Measurements from ENCODE around the gene C20orf202. TPM values are rescaled to one million over a fixed set of nuclear protein-coding genes. Genes with fewer than 3 reads are reported as not detected.

C20orf202 gene
- total and polyA plus RNA-seq, 2 experiments from 2014 or later = not detected

DNA sequence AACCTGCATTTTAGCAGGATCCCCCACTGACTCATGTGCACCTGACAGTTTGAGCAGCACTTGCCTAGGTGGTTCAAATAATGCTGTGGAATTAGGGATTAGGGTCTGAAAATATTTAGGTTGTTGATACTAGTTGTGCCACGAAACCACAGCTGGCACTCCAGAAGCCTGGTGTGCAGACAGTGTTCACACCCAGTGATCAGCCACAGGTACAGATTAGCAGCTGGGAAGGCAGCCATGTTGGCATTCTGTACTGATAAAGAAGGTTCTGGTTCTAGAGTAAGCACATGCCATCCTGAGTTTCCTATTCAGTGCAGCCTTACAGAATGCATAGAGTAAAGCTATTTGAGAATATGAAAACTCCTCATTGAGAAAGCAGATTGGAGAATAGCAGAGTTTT is 48.6 kb upstream of the C20orf202 start:
- Mint-ChIP-seq H3K27me3 (ENCODE audit: insufficient read depth, low read depth, poor library complexity) (peaks cover under 1% of the 10 kb centered on the region), H3K9me3 (no peaks in the 10 kb centered on the region), H3K27ac (no peak overlapping the region), H3K36me3 (ENCODE audit: low read depth) (peaks cover 16% of the 10 kb centered on the region; the same call in 2 of the 3 replicates), H3K4me1 (no peaks in the 10 kb centered on the region), H3K4me3 (no peak overlapping the region)
- Histone ChIP-seq H3K79me2 (replicated peaks; ENCODE audit: insufficient read depth) (no peaks in the 10 kb centered on the region), H3K4me1 (ENCODE audit: insufficient read depth) (no peaks in the 10 kb centered on the region), H3K36me3 (ENCODE audit: insufficient read depth) (no peaks in the 10 kb centered on the region), H3F3A (replicated peaks; ENCODE audit: low read depth) (no peaks in the 10 kb centered on the region), H3K27me3 (ENCODE audit: insufficient read depth) (no peaks in the 10 kb centered on the region), H3K4me3 (no peak overlapping the region), H3K27ac (ENCODE audit: low read depth) (no peak overlapping the region), H2AFZ (no peak overlapping the region), H3K9me2 (ENCODE audit: insufficient read depth) (no peaks in the 10 kb centered on the region), H3K4me2 (no peak overlapping the region), H4K20me1 (replicated peaks; ENCODE audit: insufficient read depth) (peaks cover 4% of the 10 kb centered on the region; the same call in 1 of the 2 replicates)
- TF ChIP-seq ETS1 (IDR thresholded peaks at IDR 0.05) (no peak), REST (IDR thresholded peaks at IDR 0.05; ENCODE audit: unreplicated experiment) (no peak), ZNF114 (CRISPR knock-in tag; IDR thresholded peaks at IDR 0.05) (no peak), NANOG (IDR thresholded peaks at IDR 0.05; ENCODE audit: borderline replicate concordance) (no peak), ZNF331 (CRISPR knock-in tag; IDR thresholded peaks at IDR 0.05; ENCODE audit: low read depth) (no peak), JUNB (IDR thresholded peaks at IDR 0.05; ENCODE audit: unreplicated experiment) (no peak), STAT1 (IDR thresholded peaks at IDR 0.05; ENCODE audit: unreplicated experiment) (no peak), CREB1 (CRISPR knock-in tag; IDR thresholded peaks at IDR 0.05; ENCODE audit: low read depth) (no peak), EZH2 (IDR thresholded peaks at IDR 0.05; ENCODE audit: low read depth, unreplicated experiment) (no peak), ZNF462 (CRISPR knock-in tag; IDR thresholded peaks at IDR 0.05) (no peak), POLR2AphosphoS5 (IDR thresholded peaks at IDR 0.05; ENCODE audit: low read depth) (no peak), EZH2phosphoT487 (IDR thresholded peaks at IDR 0.05; ENCODE audit: unreplicated experiment) (no peak)
- TF ChIP-seq, protein P1, sequence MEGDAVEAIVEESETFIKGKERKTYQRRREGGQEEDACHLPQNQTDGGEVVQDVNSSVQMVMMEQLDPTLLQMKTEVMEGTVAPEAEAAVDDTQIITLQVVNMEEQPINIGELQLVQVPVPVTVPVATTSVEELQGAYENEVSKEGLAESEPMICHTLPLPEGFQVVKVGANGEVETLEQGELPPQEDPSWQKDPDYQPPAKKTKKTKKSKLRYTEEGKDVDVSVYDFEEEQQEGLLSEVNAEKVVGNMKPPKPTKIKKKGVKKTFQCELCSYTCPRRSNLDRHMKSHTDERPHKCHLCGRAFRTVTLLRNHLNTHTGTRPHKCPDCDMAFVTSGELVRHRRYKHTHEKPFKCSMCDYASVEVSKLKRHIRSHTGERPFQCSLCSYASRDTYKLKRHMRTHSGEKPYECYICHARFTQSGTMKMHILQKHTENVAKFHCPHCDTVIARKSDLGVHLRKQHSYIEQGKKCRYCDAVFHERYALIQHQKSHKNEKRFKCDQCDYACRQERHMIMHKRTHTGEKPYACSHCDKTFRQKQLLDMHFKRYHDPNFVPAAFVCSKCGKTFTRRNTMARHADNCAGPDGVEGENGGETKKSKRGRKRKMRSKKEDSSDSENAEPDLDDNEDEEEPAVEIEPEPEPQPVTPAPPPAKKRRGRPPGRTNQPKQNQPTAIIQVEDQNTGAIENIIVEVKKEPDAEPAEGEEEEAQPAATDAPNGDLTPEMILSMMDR (conservative IDR thresholded peaks at IDR 0.05; ENCODE audit: low read depth in 2 of 2) = no peak
- ATAC-seq (no peak), DNase-seq (ENCODE audit: low spot score) (no peak)
